ENCODE results near the gene GSAP. TPM values are rescaled to one million over a fixed set of nuclear protein-coding genes. Genes with fewer than 3 reads are reported as not detected.

The GSAP gene
- total and polyA plus RNA-seq, 2 donors (not counting 1 experiment from before 2014, with no cell fraction given): 4.4 to 21.5 TPM

DNA sequence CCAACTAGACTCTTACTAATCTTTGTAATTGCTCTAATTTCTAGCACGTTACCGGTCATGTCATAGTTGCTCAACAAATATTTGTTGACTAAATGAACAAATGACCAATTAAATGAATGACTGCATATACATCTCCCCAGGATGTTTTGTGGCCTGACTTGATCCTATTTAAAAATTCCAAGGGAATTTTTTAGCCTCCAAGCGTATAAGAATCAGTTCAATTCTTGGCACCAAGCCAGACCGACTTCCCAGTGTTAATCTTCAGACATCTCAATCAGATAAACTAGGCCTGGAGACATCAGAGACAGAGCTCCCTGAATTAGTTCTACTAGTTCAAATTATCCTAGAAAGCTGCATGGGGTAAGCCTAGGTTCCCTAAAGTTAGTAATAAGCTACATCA is 96.0 kb downstream of the GSAP start:
- Histone ChIP-seq H3K4me2 (ENCODE audit: extremely low read depth, insufficient read depth, low read length) (no peak overlapping the region), H3K27ac (ENCODE audit: insufficient read depth, low read length) (no peak overlapping the region), H3K79me2 (ENCODE audit: control insufficient read depth, insufficient read depth, low read length) (no peaks in the 10 kb centered on the region), H4K20me1 (ENCODE audit: control insufficient read depth, extremely low read depth, insufficient read depth, low read length) (no peaks in the 10 kb centered on the region), H3K27me3 (ENCODE audit: control insufficient read depth, insufficient read depth, low read length) (no peaks in the 10 kb centered on the region), H3K4me1 (ENCODE audit: control insufficient read depth, extremely low read depth, insufficient read depth, low read length) (peaks cover 2% of the 10 kb centered on the region), H2AFZ (ENCODE audit: low read length) (no peak overlapping the region), H3K4me3 (replicated peaks in 1 of 4; ENCODE audit: control extremely low read depth in 1 of 4, insufficient read depth in 1 of 4, low read depth in 3 of 4, low read length in 4 of 4) (no peak overlapping the region), H3K9me3 (ENCODE audit: control insufficient read depth, insufficient read depth, low read depth, low read length) (no peaks in the 10 kb centered on the region), H3K9ac (ENCODE audit: insufficient read depth, low read length) (no peak overlapping the region), H3K36me3 (ENCODE audit: control insufficient read depth, insufficient read depth, low read length) (no peaks in the 10 kb centered on the region)
- TF ChIP-seq, protein P1, sequence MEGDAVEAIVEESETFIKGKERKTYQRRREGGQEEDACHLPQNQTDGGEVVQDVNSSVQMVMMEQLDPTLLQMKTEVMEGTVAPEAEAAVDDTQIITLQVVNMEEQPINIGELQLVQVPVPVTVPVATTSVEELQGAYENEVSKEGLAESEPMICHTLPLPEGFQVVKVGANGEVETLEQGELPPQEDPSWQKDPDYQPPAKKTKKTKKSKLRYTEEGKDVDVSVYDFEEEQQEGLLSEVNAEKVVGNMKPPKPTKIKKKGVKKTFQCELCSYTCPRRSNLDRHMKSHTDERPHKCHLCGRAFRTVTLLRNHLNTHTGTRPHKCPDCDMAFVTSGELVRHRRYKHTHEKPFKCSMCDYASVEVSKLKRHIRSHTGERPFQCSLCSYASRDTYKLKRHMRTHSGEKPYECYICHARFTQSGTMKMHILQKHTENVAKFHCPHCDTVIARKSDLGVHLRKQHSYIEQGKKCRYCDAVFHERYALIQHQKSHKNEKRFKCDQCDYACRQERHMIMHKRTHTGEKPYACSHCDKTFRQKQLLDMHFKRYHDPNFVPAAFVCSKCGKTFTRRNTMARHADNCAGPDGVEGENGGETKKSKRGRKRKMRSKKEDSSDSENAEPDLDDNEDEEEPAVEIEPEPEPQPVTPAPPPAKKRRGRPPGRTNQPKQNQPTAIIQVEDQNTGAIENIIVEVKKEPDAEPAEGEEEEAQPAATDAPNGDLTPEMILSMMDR (conservative IDR thresholded peaks at IDR 0.05 in 1 of 2, IDR thresholded peaks at IDR 0.05 in 1 of 2; ENCODE audit: low read depth in 1 of 2, low read length in 2 of 2): no peak
- no peak for TF ChIP-seq EZH2 (IDR thresholded peaks at IDR 0.05; ENCODE audit: low read length, missing control alignments)
- DNase-seq (ENCODE audit: low read depth in 2 of 2): no peak

DNA sequence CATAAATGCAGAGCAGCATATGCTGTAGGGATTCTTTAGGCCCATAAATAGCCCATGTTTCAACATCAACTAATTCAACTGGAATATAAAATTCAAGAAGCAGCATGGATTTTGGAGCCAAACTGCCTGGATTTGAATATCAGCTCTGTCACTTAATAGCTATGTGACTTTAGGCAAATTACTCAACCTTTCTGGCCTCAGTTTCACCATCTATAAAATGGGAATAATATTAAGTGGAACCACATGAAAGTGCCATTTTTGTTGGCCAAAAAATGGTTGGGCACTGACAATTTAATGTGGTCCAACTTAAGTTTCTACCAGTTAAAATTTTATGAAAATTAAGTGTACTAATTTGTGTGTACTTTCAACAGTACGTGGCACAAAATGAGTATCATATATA is 98.1 kb downstream of the GSAP start:
- Histone ChIP-seq H3K27ac (ENCODE audit: insufficient read depth, low read length) (no peak overlapping the region), H3K9ac (ENCODE audit: insufficient read depth, low read length) (no peak overlapping the region), H3K4me2 (ENCODE audit: extremely low read depth, insufficient read depth, low read length) (no peak overlapping the region), H3K79me2 (ENCODE audit: control insufficient read depth, insufficient read depth, low read length) (no peaks in the 10 kb centered on the region), H3K36me3 (ENCODE audit: control insufficient read depth, insufficient read depth, low read length) (no peaks in the 10 kb centered on the region), H3K4me1 (ENCODE audit: control insufficient read depth, extremely low read depth, insufficient read depth, low read length) (peaks cover 2% of the 10 kb centered on the region), H3K4me3 (replicated peaks in 1 of 4; ENCODE audit: control extremely low read depth in 1 of 4, insufficient read depth in 1 of 4, low read depth in 3 of 4, low read length in 4 of 4) (no peak overlapping the region), H2AFZ (ENCODE audit: low read length) (no peak overlapping the region), H3K27me3 (ENCODE audit: control insufficient read depth, insufficient read depth, low read length) (no peaks in the 10 kb centered on the region), H3K9me3 (ENCODE audit: control insufficient read depth, insufficient read depth, low read depth, low read length) (no peaks in the 10 kb centered on the region), H4K20me1 (ENCODE audit: control insufficient read depth, extremely low read depth, insufficient read depth, low read length) (no peaks in the 10 kb centered on the region)
- no peak for TF ChIP-seq EZH2 (IDR thresholded peaks at IDR 0.05; ENCODE audit: low read length, missing control alignments)
- TF ChIP-seq, protein P1 (conservative IDR thresholded peaks at IDR 0.05 in 1 of 2, IDR thresholded peaks at IDR 0.05 in 1 of 2; ENCODE audit: low read depth in 1 of 2, low read length in 2 of 2): no peak
- DNase-seq (ENCODE audit: low read depth in 2 of 2): no peak

DNA sequence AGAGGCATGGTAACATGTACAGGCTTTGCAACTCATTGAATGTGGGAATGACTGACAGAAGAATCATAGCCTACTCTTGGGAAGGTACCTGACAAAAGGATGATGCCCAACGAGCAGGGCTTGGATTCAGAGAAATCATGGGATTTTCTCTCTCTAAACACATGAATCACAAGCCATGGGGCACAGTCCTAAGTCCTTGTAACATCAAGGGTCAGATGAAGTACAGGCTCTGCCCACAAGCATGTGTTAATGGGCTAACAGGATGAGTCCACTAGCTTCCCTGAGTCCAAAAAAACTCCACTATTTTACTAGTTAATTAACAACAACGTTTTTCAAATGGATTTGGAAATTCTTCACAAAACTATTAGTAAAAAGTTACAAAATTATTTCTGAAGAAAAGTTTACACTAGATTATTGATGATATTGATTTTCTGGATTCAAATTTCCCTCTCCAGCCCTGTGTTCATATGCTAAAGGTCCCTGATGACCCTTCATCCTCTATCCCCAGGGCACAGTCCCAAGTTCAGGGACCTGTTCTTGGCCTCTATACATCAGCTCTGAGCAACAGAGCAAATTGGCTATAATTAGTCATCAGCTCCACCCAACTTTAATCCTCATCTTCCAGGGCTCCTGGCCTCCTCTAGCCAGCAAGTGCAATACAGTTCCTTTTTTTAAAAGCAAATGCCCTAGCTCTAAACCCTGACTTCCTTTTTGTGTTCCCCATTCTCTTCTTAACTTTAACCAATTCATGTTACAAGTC is 99.8 kb downstream of the GSAP start:
- H3K9me3 ChIP-seq (ENCODE audit: control insufficient read depth, insufficient read depth, low read depth, low read length): no peaks in the 10 kb centered on the region
- H2AFZ ChIP-seq (ENCODE audit: low read length): no peak overlapping the region
- H3K36me3 ChIP-seq (ENCODE audit: control insufficient read depth, insufficient read depth, low read length): no peaks in the 10 kb centered on the region
- TF ChIP-seq, protein P1 (conservative IDR thresholded peaks at IDR 0.05 in 1 of 2, IDR thresholded peaks at IDR 0.05 in 1 of 2; ENCODE audit: low read depth in 1 of 2, low read length in 2 of 2): no peak
- no peak for TF ChIP-seq EZH2 (IDR thresholded peaks at IDR 0.05; ENCODE audit: low read length, missing control alignments)
- no peaks in the 10 kb centered on the region for H3K27me3 ChIP-seq (ENCODE audit: control insufficient read depth, insufficient read depth, low read length)
- no peak overlapping the region for H3K4me3 ChIP-seq (replicated peaks in 1 of 4; ENCODE audit: control extremely low read depth in 1 of 4, insufficient read depth in 1 of 4, low read depth in 3 of 4, low read length in 4 of 4)
- no peak overlapping the region for H3K4me2 ChIP-seq (ENCODE audit: extremely low read depth, insufficient read depth, low read length)
- no peak for DNase-seq (ENCODE audit: low read depth in 2 of 2)
- no peak overlapping the region for H3K9ac ChIP-seq (ENCODE audit: insufficient read depth, low read length)
- H3K79me2 ChIP-seq (ENCODE audit: control insufficient read depth, insufficient read depth, low read length): no peaks in the 10 kb centered on the region
- H3K4me1 ChIP-seq (ENCODE audit: control insufficient read depth, extremely low read depth, insufficient read depth, low read length): peaks cover 2% of the 10 kb centered on the region
- no peak overlapping the region for H3K27ac ChIP-seq (ENCODE audit: insufficient read depth, low read length)
- no peaks in the 10 kb centered on the region for H4K20me1 ChIP-seq (ENCODE audit: control insufficient read depth, extremely low read depth, insufficient read depth, low read length)

Data from fibroblast of lung (primary cell).